Measurements from ENCODE around the gene DHRSX.

The DHRSX gene

DNA sequence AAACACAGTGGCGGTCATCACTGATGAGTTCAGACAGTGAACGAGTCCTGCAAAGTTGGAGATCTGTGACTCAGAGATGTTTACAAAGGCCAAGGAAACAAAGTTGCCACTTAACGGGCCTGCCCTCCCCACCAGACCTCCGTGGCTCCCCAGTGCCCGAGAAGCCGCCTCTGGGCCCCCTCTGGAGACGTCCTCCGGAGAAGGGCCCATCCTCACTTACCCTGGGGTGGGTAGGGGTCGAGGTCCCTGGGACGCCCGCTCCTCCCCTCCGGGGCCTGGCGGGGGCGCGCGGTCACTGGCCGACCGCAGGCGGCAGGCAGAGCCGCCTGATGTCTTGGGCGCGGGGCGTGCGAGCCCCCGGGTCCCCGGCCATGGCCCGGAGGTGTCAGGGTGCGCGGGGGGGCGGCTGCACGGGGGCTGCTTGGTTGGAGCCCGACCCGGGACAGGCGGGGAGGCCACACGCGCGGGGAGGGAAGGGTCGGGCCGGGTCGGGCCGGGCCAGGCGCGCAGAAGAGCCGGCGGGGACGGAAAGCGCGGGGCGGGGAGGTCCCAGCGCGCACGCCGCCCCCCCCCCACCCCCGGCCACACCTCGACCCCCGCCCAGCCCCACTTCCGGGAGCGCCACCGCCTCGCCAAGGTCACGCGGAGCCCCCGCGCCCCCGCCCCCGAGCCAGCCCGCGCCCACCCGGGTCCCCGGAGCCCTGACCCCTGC, 529 bp downstream of the DHRSX start (continued):
- TF ChIP-seq ZNF777 (tag by site-specific recombination; IDR thresholded peaks at IDR 0.05; ENCODE audit: borderline replicate concordance) = no peak
- TF ChIP-seq, protein P1, sequence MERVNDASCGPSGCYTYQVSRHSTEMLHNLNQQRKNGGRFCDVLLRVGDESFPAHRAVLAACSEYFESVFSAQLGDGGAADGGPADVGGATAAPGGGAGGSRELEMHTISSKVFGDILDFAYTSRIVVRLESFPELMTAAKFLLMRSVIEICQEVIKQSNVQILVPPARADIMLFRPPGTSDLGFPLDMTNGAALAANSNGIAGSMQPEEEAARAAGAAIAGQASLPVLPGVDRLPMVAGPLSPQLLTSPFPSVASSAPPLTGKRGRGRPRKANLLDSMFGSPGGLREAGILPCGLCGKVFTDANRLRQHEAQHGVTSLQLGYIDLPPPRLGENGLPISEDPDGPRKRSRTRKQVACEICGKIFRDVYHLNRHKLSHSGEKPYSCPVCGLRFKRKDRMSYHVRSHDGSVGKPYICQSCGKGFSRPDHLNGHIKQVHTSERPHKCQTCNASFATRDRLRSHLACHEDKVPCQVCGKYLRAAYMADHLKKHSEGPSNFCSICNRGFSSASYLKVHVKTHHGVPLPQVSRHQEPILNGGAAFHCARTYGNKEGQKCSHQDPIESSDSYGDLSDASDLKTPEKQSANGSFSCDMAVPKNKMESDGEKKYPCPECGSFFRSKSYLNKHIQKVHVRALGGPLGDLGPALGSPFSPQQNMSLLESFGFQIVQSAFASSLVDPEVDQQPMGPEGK (tag by site-specific recombination; IDR thresholded peaks at IDR 0.05) = peak; percentile 62
- TF ChIP-seq ZXDB (tag by site-specific recombination; IDR thresholded peaks at IDR 0.05) = no peak
- TF ChIP-seq ZNF23 (tag by site-specific recombination; IDR thresholded peaks at IDR 0.05; ENCODE audit: borderline replicate concordance) = no peak
- no peak for TF ChIP-seq ZNF140 (tag by site-specific recombination; IDR thresholded peaks at IDR 0.05)
- TF ChIP-seq HOXD13 (CRISPR knock-in tag; IDR thresholded peaks at IDR 0.05; ENCODE audit: borderline replicate concordance) = no peak
- peak; percentile 48 for TF ChIP-seq ZNF335 (tag by site-specific recombination; conservative IDR thresholded peaks at IDR 0.05)
- TF ChIP-seq ZNF518A (tag by site-specific recombination; conservative IDR thresholded peaks at IDR 0.05; ENCODE audit: low read depth) = no peak
- no peak for TF ChIP-seq ZNF248 (tag by site-specific recombination; IDR thresholded peaks at IDR 0.05)
- no peak for TF ChIP-seq ZBTB21 (tag by site-specific recombination; IDR thresholded peaks at IDR 0.05)
- TF ChIP-seq ZNF623 (tag by site-specific recombination; IDR thresholded peaks at IDR 0.05) = no peak
- TF ChIP-seq, protein P2, sequence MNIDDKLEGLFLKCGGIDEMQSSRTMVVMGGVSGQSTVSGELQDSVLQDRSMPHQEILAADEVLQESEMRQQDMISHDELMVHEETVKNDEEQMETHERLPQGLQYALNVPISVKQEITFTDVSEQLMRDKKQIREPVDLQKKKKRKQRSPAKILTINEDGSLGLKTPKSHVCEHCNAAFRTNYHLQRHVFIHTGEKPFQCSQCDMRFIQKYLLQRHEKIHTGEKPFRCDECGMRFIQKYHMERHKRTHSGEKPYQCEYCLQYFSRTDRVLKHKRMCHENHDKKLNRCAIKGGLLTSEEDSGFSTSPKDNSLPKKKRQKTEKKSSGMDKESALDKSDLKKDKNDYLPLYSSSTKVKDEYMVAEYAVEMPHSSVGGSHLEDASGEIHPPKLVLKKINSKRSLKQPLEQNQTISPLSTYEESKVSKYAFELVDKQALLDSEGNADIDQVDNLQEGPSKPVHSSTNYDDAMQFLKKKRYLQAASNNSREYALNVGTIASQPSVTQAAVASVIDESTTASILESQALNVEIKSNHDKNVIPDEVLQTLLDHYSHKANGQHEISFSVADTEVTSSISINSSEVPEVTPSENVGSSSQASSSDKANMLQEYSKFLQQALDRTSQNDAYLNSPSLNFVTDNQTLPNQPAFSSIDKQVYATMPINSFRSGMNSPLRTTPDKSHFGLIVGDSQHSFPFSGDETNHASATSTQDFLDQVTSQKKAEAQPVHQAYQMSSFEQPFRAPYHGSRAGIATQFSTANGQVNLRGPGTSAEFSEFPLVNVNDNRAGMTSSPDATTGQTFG (tag by site-specific recombination; IDR thresholded peaks at IDR 0.05; ENCODE audit: borderline replicate concordance) = no peak
- TF ChIP-seq BCL6B (tag by site-specific recombination; IDR thresholded peaks at IDR 0.05) = no peak
- no peak for TF ChIP-seq CTCF (tag by site-specific recombination; IDR thresholded peaks at IDR 0.05)
- TF ChIP-seq ZNF426 (tag by site-specific recombination; IDR thresholded peaks at IDR 0.05) = no peak
- no peak; the same call in 1 of the 2 replicates for TF ChIP-seq BCL11B (tag by site-specific recombination; IDR thresholded peaks at IDR 0.05; ENCODE audit: low read depth)
- no peak for TF ChIP-seq ZBTB10 (tag by site-specific recombination; IDR thresholded peaks at IDR 0.05)
- TF ChIP-seq ZNF664 (tag by site-specific recombination; IDR thresholded peaks at IDR 0.05) = no peak
- no peak for TF ChIP-seq SCRT1 (tag by site-specific recombination; IDR thresholded peaks at IDR 0.05; ENCODE audit: borderline replicate concordance)
- no peak for TF ChIP-seq IKZF3 (tag by site-specific recombination; IDR thresholded peaks at IDR 0.05)
- TF ChIP-seq YY1 (tag by site-specific recombination; IDR thresholded peaks at IDR 0.05) = no peak
- no peak for TF ChIP-seq ZNF114 (tag by site-specific recombination; IDR thresholded peaks at IDR 0.05)
- TF ChIP-seq MYNN (tag by site-specific recombination; IDR thresholded peaks at IDR 0.05; ENCODE audit: borderline replicate concordance) = no peak
- TF ChIP-seq ZNF76 (tag by site-specific recombination; IDR thresholded peaks at IDR 0.05; ENCODE audit: borderline replicate concordance, low read depth) = no peak

All from HEK293 (cell line).